ENCODE data around the gene E2F8.

The E2F8 gene

GRCh38 chr11:19252394-19253152 lies 11.8 kb upstream of the E2F8 start:
- no peak overlapping the region for H3K4me3 ChIP-seq (ENCODE audit: control insufficient read depth, low read depth, low read length)
- no peak for TF ChIP-seq CTCF (IDR thresholded peaks at IDR 0.05; ENCODE audit: control insufficient read depth, insufficient read depth, low read depth, low read length, missing control alignments)
- no peak for DNase-seq (ENCODE audit: low read depth)

GRCh38 chr11:19251577-19251976 lies 10.8 kb upstream of the E2F8 start:
- no peak for TF ChIP-seq CTCF (IDR thresholded peaks at IDR 0.05; ENCODE audit: control insufficient read depth, insufficient read depth, low read depth, low read length, missing control alignments)
- no peak for DNase-seq (ENCODE audit: low read depth)
- no peak overlapping the region for H3K4me3 ChIP-seq (ENCODE audit: control insufficient read depth, low read depth, low read length)

- no peak for DNase-seq (ENCODE audit: low read depth)
Measured at GRCh38 chr11:19246816-19247215, 6.1 kb upstream of the E2F8 start.

GRCh38 chr11:19245351-19245750 lies 4.6 kb upstream of the E2F8 start:
- no peak for TF ChIP-seq CTCF (IDR thresholded peaks at IDR 0.05; ENCODE audit: control insufficient read depth, insufficient read depth, low read depth, low read length, missing control alignments)
- H3K4me3 ChIP-seq (ENCODE audit: control insufficient read depth, low read depth, low read length) = no peak overlapping the region
- no peak for DNase-seq (ENCODE audit: low read depth)

More at GRCh38 chr11:19246816-19247215, 6.1 kb upstream of the E2F8 start:
- H3K4me3 ChIP-seq (ENCODE audit: control insufficient read depth, low read depth, low read length) = no peak overlapping the region
- no peak for TF ChIP-seq CTCF (IDR thresholded peaks at IDR 0.05; ENCODE audit: control insufficient read depth, insufficient read depth, low read depth, low read length, missing control alignments)

- H3K4me3 ChIP-seq (ENCODE audit: control insufficient read depth, low read depth, low read length) = no peak overlapping the region
- TF ChIP-seq CTCF (IDR thresholded peaks at IDR 0.05; ENCODE audit: control insufficient read depth, insufficient read depth, low read depth, low read length, missing control alignments) = no peak
- DNase-seq (ENCODE audit: low read depth) = no peak
Measured at GRCh38 chr11:19244621-19245020, 3.9 kb upstream of the E2F8 start.

- DNase-seq (ENCODE audit: low read depth) = no peak
- no peak for TF ChIP-seq CTCF (IDR thresholded peaks at IDR 0.05; ENCODE audit: control insufficient read depth, insufficient read depth, low read depth, low read length, missing control alignments)
- H3K4me3 ChIP-seq (ENCODE audit: control insufficient read depth, low read depth, low read length) = no peak overlapping the region
Measured at GRCh38 chr11:19244084-19244483, 3.3 kb upstream of the E2F8 start.
